ENCODE data around the gene CREBL2. TPM values are rescaled to one million over a fixed set of nuclear protein-coding genes. Genes with fewer than 3 reads are reported as not detected.
"Not testable (repeated sequence)": the region's sequence is repeated elsewhere in the genome, so short reads cannot be mapped to it uniquely, and the experiment has no call there.

Gene CREBL2
- total RNA-seq, 1 experiment from 2014 or later, result 17.3 TPM

DNA sequence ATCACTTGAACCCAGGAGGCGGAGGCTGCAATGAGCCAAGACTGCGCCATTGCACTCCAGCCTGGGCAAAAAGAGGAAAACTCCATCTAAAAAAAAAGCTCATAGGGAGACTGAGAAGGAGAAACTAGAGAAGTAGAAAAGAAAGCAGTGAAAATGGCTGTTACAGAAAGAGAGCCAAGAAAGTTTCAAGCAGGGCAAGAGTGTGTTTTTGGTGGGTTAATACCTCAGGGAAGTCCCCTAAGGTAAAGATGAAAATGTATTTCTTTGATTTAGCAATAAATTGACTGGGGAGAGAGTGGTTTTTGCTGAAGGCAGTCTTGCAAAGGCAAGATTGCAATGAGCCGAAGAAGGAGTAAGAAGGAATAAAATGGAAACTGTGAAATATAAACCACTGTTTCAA, 39.0 kb upstream of the CREBL2 start:
- Mint-ChIP-seq H3K4me3 (no peak overlapping the region), H3K36me3 (no peaks in the 10 kb centered on the region), H3K4me1 (no peaks in the 10 kb centered on the region), H3K27me3 (ENCODE audit: low read depth) (no peaks in the 10 kb centered on the region), H3K27ac (no peak overlapping the region), H3K9me3 (no peaks in the 10 kb centered on the region)
- POLR2A ChIA-PET, result no interaction called here
- DNase-seq (ENCODE audit: low spot score) (no peak), ATAC-seq (no peak)
- CTCF ChIA-PET, result interaction anchor here (0.7 to 2.0 kb wide), 4 partner anchors 13 to 83 kb away, joined by 3 to 5 read pairs (median 4); no protein-coding TSS in a partner anchor
- no peak for TF ChIP-seq NR3C1 (CRISPR knock-in tag; conservative IDR thresholded peaks at IDR 0.05; ENCODE audit: low read depth)
- no peak for TF ChIP-seq ZNF317 (CRISPR knock-in tag; IDR thresholded peaks at IDR 0.05; ENCODE audit: borderline replicate concordance, low read depth)
- TF ChIP-seq EMX1 (CRISPR knock-in tag; IDR thresholded peaks at IDR 0.05), result no peak
- no peak for TF ChIP-seq SMAD4 (CRISPR knock-in tag; IDR thresholded peaks at IDR 0.05)
- TF ChIP-seq, protein P1, sequence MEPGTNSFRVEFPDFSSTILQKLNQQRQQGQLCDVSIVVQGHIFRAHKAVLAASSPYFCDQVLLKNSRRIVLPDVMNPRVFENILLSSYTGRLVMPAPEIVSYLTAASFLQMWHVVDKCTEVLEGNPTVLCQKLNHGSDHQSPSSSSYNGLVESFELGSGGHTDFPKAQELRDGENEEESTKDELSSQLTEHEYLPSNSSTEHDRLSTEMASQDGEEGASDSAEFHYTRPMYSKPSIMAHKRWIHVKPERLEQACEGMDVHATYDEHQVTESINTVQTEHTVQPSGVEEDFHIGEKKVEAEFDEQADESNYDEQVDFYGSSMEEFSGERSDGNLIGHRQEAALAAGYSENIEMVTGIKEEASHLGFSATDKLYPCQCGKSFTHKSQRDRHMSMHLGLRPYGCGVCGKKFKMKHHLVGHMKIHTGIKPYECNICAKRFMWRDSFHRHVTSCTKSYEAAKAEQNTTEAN (CRISPR knock-in tag; IDR thresholded peaks at IDR 0.05), result no peak
- no peak for TF ChIP-seq ATF6 (CRISPR knock-in tag; IDR thresholded peaks at IDR 0.05)
- no peak for TF ChIP-seq ZNF671 (CRISPR knock-in tag; IDR thresholded peaks at IDR 0.05)
- TF ChIP-seq, protein P2, sequence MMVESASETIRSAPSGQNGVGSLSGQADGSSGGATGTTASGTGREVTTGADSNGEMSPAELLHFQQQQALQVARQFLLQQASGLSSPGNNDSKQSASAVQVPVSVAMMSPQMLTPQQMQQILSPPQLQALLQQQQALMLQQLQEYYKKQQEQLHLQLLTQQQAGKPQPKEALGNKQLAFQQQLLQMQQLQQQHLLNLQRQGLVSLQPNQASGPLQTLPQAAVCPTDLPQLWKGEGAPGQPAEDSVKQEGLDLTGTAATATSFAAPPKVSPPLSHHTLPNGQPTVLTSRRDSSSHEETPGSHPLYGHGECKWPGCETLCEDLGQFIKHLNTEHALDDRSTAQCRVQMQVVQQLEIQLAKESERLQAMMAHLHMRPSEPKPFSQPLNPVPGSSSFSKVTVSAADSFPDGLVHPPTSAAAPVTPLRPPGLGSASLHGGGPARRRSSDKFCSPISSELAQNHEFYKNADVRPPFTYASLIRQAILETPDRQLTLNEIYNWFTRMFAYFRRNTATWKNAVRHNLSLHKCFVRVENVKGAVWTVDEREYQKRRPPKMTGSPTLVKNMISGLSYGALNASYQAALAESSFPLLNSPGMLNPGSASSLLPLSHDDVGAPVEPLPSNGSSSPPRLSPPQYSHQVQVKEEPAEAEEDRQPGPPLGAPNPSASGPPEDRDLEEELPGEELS (CRISPR knock-in tag; IDR thresholded peaks at IDR 0.05), result no peak
- TF ChIP-seq SP1 (CRISPR knock-in tag; conservative IDR thresholded peaks at IDR 0.05), result no peak
- no peak for TF ChIP-seq ATF1 (CRISPR knock-in tag; IDR thresholded peaks at IDR 0.05)
- TF ChIP-seq, protein P3, sequence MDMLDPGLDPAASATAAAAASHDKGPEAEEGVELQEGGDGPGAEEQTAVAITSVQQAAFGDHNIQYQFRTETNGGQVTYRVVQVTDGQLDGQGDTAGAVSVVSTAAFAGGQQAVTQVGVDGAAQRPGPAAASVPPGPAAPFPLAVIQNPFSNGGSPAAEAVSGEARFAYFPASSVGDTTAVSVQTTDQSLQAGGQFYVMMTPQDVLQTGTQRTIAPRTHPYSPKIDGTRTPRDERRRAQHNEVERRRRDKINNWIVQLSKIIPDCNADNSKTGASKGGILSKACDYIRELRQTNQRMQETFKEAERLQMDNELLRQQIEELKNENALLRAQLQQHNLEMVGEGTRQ (CRISPR knock-in tag; IDR thresholded peaks at IDR 0.05), result no peak
- no peak for TF ChIP-seq ETV6 (CRISPR knock-in tag; IDR thresholded peaks at IDR 0.05)
- TF ChIP-seq STAT6 (CRISPR knock-in tag; conservative IDR thresholded peaks at IDR 0.05; ENCODE audit: low read depth), result no peak
- TF ChIP-seq, protein P4, sequence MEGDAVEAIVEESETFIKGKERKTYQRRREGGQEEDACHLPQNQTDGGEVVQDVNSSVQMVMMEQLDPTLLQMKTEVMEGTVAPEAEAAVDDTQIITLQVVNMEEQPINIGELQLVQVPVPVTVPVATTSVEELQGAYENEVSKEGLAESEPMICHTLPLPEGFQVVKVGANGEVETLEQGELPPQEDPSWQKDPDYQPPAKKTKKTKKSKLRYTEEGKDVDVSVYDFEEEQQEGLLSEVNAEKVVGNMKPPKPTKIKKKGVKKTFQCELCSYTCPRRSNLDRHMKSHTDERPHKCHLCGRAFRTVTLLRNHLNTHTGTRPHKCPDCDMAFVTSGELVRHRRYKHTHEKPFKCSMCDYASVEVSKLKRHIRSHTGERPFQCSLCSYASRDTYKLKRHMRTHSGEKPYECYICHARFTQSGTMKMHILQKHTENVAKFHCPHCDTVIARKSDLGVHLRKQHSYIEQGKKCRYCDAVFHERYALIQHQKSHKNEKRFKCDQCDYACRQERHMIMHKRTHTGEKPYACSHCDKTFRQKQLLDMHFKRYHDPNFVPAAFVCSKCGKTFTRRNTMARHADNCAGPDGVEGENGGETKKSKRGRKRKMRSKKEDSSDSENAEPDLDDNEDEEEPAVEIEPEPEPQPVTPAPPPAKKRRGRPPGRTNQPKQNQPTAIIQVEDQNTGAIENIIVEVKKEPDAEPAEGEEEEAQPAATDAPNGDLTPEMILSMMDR (IDR thresholded peaks at IDR 0.05), result no peak

DNA sequence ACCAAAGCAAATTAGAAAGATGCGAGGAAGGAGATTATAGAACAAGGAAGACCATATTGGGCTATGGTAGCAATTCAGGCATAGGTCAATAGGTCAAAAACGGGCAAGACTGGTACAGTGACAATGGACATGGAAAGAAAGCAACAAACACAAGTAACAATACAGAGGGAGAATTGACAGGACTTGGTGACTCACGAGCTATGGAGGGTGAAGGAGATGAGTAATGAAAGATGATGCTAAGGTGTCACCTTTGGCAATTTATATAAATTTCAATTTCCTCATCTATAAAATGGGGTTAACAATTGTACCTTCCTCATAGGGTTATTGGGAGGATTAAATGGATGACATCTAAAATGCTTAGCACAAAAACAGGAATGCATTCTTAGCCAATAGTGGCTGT, 33.9 kb upstream of the CREBL2 start:
- Mint-ChIP-seq H3K4me3 (no peak overlapping the region), H3K4me1 (no peaks in the 10 kb centered on the region), H3K9me3 (no peaks in the 10 kb centered on the region), H3K27ac (no peak overlapping the region), H3K36me3 (no peaks in the 10 kb centered on the region), H3K27me3 (ENCODE audit: low read depth) (no peaks in the 10 kb centered on the region)
- no peak for TF ChIP-seq ZNF121 (CRISPR knock-in tag; IDR thresholded peaks at IDR 0.05)
- no peak for TF ChIP-seq E2F5 (CRISPR knock-in tag; IDR thresholded peaks at IDR 0.05)
- no peak for TF ChIP-seq FOXP1 (CRISPR knock-in tag; IDR thresholded peaks at IDR 0.05; ENCODE audit: borderline replicate concordance)
- TF ChIP-seq EMX1 (CRISPR knock-in tag; IDR thresholded peaks at IDR 0.05), result no peak
- no peak for TF ChIP-seq ESRRA (CRISPR knock-in tag; IDR thresholded peaks at IDR 0.05; ENCODE audit: borderline replicate concordance)
- CTCF ChIA-PET, result no interaction called here
- POLR2A ChIA-PET, result interaction anchor here (0.5 kb wide), 1 partner anchor 349 kb away, joined by 3 read pairs; no protein-coding TSS in a partner anchor
- DNase-seq (ENCODE audit: low spot score), result no peak
- ATAC-seq, result no peak

GRCh38 chr12:12580716-12581115, 31.0 kb upstream of the CREBL2 start:
- CTCF ChIA-PET; POLR2A ChIA-PET; H3K4me3 Mint-ChIP-seq; H3K27ac Mint-ChIP-seq; H3K36me3 Mint-ChIP-seq; ATAC-seq; DNase-seq (ENCODE audit: low spot score); H3K27me3 Mint-ChIP-seq (ENCODE audit: low read depth); H3K9me3 Mint-ChIP-seq: not testable (repeated sequence)
- H3K4me1 Mint-ChIP-seq, result peaks cover 12% of the 10 kb centered on the region
